ENCODE measurements around the gene C2CD5.

- no peak for TF ChIP-seq POLR2A (IDR thresholded peaks at IDR 0.05; ENCODE audit: low read length)
- TF ChIP-seq GATA1 (IDR thresholded peaks at IDR 0.05; ENCODE audit: low read depth, low read length) = no peak
Measured at GRCh38 chr12:22459838-22460490, 84.4 kb downstream of the C2CD5 start.
